Upper lobe of left lung (tissue), 6 donors: ENCODE data around the gene KBTBD12. TPM values are rescaled to one million over a fixed set of nuclear protein-coding genes. Genes with fewer than 3 reads are reported as not detected.

Experiments
- ATAC-seq, 2 donors: fragments of 200-7000 bp; cut with Tn5 transposase; one replicate each; pipeline ENCODE4 v1.9.1; 2022; ENCODE audit warnings: mild to moderate bottlenecking in 2 of 2, moderate library complexity in 2 of 2; ENCODE audit not compliant: low FRiP score in 2 of 2
- DNase-seq, 2 donors: peaks; one replicate each; pipeline ENCODE4 v3.0.0-alpha.2; 2019 to 2020
- H3K27ac ChIP-seq, 4 donors: fragments of 200-600 bp; sonication (generic); one replicate each; pipeline ENCODE4 v1.5.1; 2016 to 2019
- H3K27me3 ChIP-seq, 4 donors: fragments of 200-600 bp; sonication (generic); one replicate each; pipeline ENCODE4 v1.5.1; 2017 to 2019
- H3K36me3 ChIP-seq, 4 donors: fragments of 200-600 bp; sonication (generic); one replicate each; pipeline ENCODE4 v1.5.1; 2016 to 2019
- H3K4me1 ChIP-seq, 4 donors: fragments of 200-600 bp; sonication (generic); one replicate each; pipeline ENCODE4 v1.5.1; 2018 to 2019
- H3K4me3 ChIP-seq, 4 donors: fragments of 200-600 bp; sonication (generic); one replicate each; pipeline ENCODE4 v1.5.1; 2017 to 2019; ENCODE audit warnings: mild to moderate bottlenecking in 2 of 4, moderate library complexity in 1 of 4
- H3K9me3 ChIP-seq, 4 donors: fragments of 200-600 bp; sonication (generic); one replicate each; pipeline ENCODE4 v1.5.1; 2018 to 2019
- EP300 ChIP-seq, 4 donors: sonication (generic); formaldehyde crosslinking; IDR thresholded peaks; one replicate each; pipeline ENCODE4 v1.5.1; 2017; ENCODE audit warnings: antibody characterized with exemption in 4 of 4, control low read depth in 2 of 4
- POLR2A ChIP-seq, 4 donors: fragments of 450-650 bp; IDR thresholded peaks; one replicate each; pipeline ENCODE4 v1.5.1; 2016 to 2017; ENCODE audit warnings: antibody characterized with exemption in 4 of 4, mild to moderate bottlenecking in 2 of 4
- POLR2AphosphoS5 ChIP-seq, 2 donors: sonication (generic); formaldehyde crosslinking; IDR thresholded peaks; one replicate each; pipeline ENCODE4 v1.5.1; 2017; ENCODE audit warnings: antibody characterized with exemption in 2 of 2
- WGBS, 2 donors: methylation state at CpG; one replicate each; pipeline ENCODE4 v1.1.5; 2017 to 2018; 5-methylcytosine and 5-hydroxymethylcytosine counted together
- total RNA-seq, 6 donors: library from RNA; depleted of rRNA in 4 of 6; stranded (reverse); fragments of >200 nt in 4 of 6; gene quantifications; one replicate each; pipeline versions ENCODE4 v1.1.0 to v1.2.1, GENCODE V29; 2016 to 2021
- TF ChIP-seq, protein P1 (sequence below), 6 experiments: fragments of 450-650 bp in 4 of 6; fragments of 200-600 bp in 2 of 6; sonication (generic) in 2 of 6; IDR thresholded peaks; one replicate each; pipeline ENCODE4 v1.5.1; 2016 to 2019; ENCODE audit warnings: antibody characterized with exemption in 6 of 6
- donor health status: DM: no; HTN: no; CAD: no; lungs with moderate emphysema.
- donor health status: DM: no; HTN: yes; CAD: no; lungs with severe emphysema.

KBTBD12 gene
- total RNA-seq, 6 donors from 2014 or later = 0.37 to 2.1 (median 0.71) TPM

DNA sequence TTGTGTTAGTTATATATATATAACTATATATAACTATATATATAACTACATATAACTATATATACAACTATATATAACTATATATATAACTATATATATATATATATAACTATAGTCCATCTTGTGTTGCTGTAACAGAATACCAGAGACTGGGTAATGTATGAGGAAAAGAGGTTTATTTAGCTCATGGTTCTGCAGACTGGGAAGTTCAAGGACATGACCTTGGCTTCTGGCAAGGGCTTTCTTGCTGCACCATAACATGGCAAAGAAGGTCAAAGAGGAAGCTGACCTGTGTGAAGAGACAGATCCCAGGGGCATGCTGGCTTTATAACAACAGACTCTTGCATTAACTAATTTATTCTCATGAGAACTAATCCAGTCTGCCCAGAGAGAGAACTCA is 27.6 kb downstream of the KBTBD12 start:
- TF ChIP-seq POLR2AphosphoS5 (IDR thresholded peaks at IDR 0.05) = no peak
- TF ChIP-seq, protein P1, sequence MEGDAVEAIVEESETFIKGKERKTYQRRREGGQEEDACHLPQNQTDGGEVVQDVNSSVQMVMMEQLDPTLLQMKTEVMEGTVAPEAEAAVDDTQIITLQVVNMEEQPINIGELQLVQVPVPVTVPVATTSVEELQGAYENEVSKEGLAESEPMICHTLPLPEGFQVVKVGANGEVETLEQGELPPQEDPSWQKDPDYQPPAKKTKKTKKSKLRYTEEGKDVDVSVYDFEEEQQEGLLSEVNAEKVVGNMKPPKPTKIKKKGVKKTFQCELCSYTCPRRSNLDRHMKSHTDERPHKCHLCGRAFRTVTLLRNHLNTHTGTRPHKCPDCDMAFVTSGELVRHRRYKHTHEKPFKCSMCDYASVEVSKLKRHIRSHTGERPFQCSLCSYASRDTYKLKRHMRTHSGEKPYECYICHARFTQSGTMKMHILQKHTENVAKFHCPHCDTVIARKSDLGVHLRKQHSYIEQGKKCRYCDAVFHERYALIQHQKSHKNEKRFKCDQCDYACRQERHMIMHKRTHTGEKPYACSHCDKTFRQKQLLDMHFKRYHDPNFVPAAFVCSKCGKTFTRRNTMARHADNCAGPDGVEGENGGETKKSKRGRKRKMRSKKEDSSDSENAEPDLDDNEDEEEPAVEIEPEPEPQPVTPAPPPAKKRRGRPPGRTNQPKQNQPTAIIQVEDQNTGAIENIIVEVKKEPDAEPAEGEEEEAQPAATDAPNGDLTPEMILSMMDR (IDR thresholded peaks at IDR 0.05) = no peak
- no peak for TF ChIP-seq POLR2A (IDR thresholded peaks at IDR 0.05)
- TF ChIP-seq EP300 (IDR thresholded peaks at IDR 0.05) = no peak
- H3K27ac ChIP-seq = no peak overlapping the region
- no peaks in the 10 kb centered on the region for H3K27me3 ChIP-seq
- no peak for DNase-seq
- no peak for ATAC-seq
- no peaks in the 10 kb centered on the region for H3K36me3 ChIP-seq
- H3K9me3 ChIP-seq = no peaks in the 10 kb centered on the region
- no peaks in the 10 kb centered on the region for H3K4me1 ChIP-seq
- no peak overlapping the region for H3K4me3 ChIP-seq

DNA sequence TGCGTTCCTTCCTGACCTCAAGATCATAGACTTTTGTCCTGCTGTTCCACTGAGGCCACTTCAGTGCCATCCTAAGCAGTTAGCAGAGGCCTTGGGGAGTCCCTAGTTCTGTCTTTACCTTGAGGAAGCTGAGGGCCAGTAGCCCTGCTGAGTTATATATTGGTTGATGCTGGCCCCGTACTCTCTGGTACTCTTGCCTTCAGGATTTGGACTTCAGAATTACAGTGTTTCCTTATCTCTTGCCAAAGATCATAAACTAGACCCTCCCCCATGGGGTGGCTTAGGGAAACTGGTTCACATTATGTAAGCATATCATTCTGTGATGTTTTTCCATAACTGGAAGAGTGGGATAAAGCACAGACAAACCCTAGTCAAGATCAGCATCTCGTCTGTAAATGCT is 33.2 kb downstream of the KBTBD12 start:
- Histone ChIP-seq H3K27me3 (no peaks in the 10 kb centered on the region), H3K9me3 (no peaks in the 10 kb centered on the region), H3K4me1 (no peaks in the 10 kb centered on the region), H3K36me3 (no peaks in the 10 kb centered on the region), H3K4me3 (no peak overlapping the region), H3K27ac (no peak overlapping the region)
- no peak for DNase-seq
- WGBS, 2 donors = 84 to 96% methylated on average over 3 of the region's 3 CpGs
- TF ChIP-seq, protein P1 (IDR thresholded peaks at IDR 0.05) = no peak
- no peak for TF ChIP-seq EP300 (IDR thresholded peaks at IDR 0.05)
- TF ChIP-seq POLR2A (IDR thresholded peaks at IDR 0.05) = no peak
- no peak for TF ChIP-seq POLR2AphosphoS5 (IDR thresholded peaks at IDR 0.05)
- ATAC-seq = no peak

DNA sequence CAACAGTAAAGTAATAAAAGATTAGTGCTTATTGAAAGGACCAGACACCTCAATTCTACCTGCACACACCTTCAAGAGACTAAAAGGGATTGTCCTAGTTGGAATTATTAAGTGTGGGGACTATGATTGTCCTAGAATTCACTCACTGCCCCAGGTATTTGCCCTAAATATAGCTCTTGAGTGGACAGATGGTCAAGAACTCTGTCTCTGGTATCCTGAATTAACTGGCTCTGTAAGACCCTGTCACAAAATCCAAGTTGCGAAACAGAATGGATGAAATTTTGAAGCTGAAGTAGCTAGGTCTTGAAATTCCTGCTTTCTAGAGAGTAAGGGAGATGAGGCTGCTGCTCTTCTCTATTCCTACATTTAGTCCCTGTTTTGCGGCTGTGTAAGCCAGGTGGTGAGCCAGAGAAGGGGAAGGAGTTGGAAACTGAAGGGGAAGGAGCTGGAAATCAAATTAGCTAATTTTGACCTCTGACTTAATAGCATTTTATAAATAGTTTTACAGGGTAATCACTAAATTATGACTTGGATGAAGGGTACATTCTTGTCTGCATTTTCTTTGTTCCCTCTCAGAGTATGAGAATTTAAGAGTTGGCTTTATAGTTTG is 34.5 kb downstream of the KBTBD12 start:
- no peak for DNase-seq
- TF ChIP-seq EP300 (IDR thresholded peaks at IDR 0.05) (no peak), POLR2A (IDR thresholded peaks at IDR 0.05) (no peak), POLR2AphosphoS5 (IDR thresholded peaks at IDR 0.05) (no peak)
- TF ChIP-seq, protein P1 (IDR thresholded peaks at IDR 0.05) = no peak
- Histone ChIP-seq H3K4me3 (no peak overlapping the region), H3K36me3 (no peaks in the 10 kb centered on the region), H3K9me3 (no peaks in the 10 kb centered on the region), H3K27me3 (no peaks in the 10 kb centered on the region), H3K4me1 (peaks cover 0 to 7% (median 2%) of the 10 kb centered on the region in 4 donors), H3K27ac (no peak overlapping the region)
- 86 to 96% methylated on average over 2 of the region's 2 CpGs for whole genome bisulfite sequencing, 2 donors
- ATAC-seq = no peak

DNA sequence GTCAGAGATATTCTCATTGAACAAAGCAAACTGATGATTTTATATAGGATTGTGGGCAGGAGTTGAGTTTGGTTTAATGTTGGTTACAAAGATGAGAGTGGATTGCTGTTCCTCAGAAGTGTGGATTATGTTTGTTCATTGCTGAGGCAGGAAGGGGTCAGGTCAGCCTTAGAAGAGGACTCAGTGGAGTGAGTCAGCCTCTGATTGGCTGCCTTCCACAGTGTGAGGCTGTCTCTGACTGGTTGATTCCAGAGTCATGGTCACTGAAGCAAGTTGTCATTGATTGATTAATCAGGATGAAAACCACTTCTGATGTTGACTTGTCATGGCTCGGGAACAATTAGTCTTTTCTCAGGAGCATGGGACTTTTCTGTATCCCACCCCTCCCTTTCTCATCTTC is 36.2 kb downstream of the KBTBD12 start:
- TF ChIP-seq EP300 (IDR thresholded peaks at IDR 0.05) = no peak
- no peak for ATAC-seq
- Histone ChIP-seq H3K27me3 (no peaks in the 10 kb centered on the region), H3K4me1 (peaks cover 0 to 7% (median 2%) of the 10 kb centered on the region in 4 donors), H3K27ac (no peak overlapping the region), H3K36me3 (no peaks in the 10 kb centered on the region), H3K9me3 (no peaks in the 10 kb centered on the region), H3K4me3 (no peak overlapping the region)
- DNase-seq = no peak
- 53 to 73% methylated on average over 1 of the region's 1 CpG for WGBS, 2 donors

DNA sequence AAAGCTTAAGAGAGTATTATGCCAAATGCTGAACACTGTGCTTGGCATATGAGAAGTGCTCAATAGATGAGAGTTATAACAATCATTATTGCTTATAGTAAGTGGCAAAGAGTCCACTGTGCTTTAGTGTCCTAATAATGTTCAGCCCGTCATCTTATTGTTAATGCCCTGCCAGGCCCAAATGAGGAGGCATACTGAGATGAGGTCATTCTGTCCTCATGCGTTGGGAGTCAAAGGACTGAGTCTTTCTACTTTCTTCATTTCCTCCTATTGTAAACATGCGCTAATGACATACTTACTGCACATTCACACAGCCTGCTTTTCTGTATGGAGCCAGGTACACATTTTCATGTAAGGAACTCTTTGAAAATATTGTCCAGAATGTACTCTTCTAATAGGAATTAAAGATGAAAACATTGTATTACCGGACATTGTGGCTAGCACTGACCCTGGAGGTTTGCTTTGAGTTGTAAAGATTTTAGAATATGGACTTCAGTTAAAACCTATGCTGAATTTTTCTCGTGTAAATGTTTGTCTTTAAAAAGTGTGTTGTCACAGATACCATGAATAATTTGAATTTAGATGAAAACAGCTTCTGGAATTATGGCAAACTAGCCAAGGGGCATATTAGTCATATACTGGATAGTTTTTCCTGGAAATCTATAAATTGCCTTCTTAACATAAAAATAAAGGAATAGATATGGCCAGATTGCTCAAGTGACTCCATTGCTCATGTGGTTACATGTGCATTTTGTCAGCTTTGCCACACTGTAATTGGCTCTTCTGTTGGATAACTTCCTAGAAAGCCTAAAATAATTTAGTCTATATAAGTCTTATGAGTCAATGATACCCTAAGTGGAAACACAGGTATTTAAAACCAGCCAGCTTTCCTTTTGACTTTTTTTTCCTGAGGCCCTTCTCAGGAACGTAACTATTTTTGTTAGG is 38.3 kb downstream of the KBTBD12 start:
- Histone ChIP-seq H3K4me1 (peaks cover 0 to 7% (median 2%) of the 10 kb centered on the region in 4 donors), H3K27me3 (no peaks in the 10 kb centered on the region), H3K36me3 (no peaks in the 10 kb centered on the region), H3K27ac (no peak overlapping the region), H3K9me3 (no peaks in the 10 kb centered on the region), H3K4me3 (no peak overlapping the region)
- DNase-seq (no peak), ATAC-seq (no peak)
- 57 to 58% methylated on average over 6 of the region's 6 CpGs for WGBS, 2 donors
- TF ChIP-seq POLR2AphosphoS5 (IDR thresholded peaks at IDR 0.05) (no peak), EP300 (IDR thresholded peaks at IDR 0.05) (no peak), POLR2A (IDR thresholded peaks at IDR 0.05) (no peak)
- TF ChIP-seq, protein P1 (IDR thresholded peaks at IDR 0.05) = no peak
